H1 (cell line): Measurements from ENCODE around the gene EIF2B5. TPM values are rescaled to one million over a fixed set of nuclear protein-coding genes. Genes with fewer than 3 reads are reported as not detected.

ENCODE experiments used
- CTCF ChIA-PET: fragments of 300-600 bp; sonication (Branson Sonifier 250); formaldehyde crosslinking; loops from one replicate; lab custom pipeline; 2021; ENCODE audit not compliant: partially characterized antibody; lab: Charles Lee
- POLR2A ChIA-PET: fragments of 300-600 bp; sonication (Branson Sonifier 250); formaldehyde crosslinking; loops from one replicate; lab custom pipeline; 2021; ENCODE audit warnings: inconsistent platforms; ENCODE audit not compliant: partially characterized antibody; lab: Charles Lee
- DNase-seq, 2 experiments: peaks; one replicate each; pipeline versions ENCODE4 v3.0.0 to v3.0.0-alpha.2; 2010 to 2022; ENCODE audit warnings: low spot score in 2 of 2, low read depth in 1 of 2, mixed read lengths in 1 of 2
- FAIRE-seq: peaks from 2 replicates; lab custom pipeline; 2011; peaks lifted over from hg19 to GRCh38; lab: Jason Lieb, UNC
- H2AFZ ChIP-seq: 2 replicates; pipeline ENCODE4 v1.8.1; 2012; ENCODE audit warnings: low read length, inconsistent platforms
- H2AK5ac ChIP-seq: 2 replicates; pipeline ENCODE4 v1.6.1; 2013; ENCODE audit warnings: low read depth, low read length
- H2BK120ac ChIP-seq: replicated peaks from 2 replicates; pipeline ENCODE3; 2013; ENCODE audit warnings: low read depth, low read length, inconsistent platforms
- H2BK12ac ChIP-seq: 2 replicates; pipeline ENCODE4 v1.6.1; 2013; ENCODE audit warnings: low read depth, low read length
- H2BK15ac ChIP-seq: 2 replicates; pipeline ENCODE4 v1.6.1; 2013; ENCODE audit warnings: low read length
- H2BK20ac ChIP-seq: 2 replicates; pipeline ENCODE4 v1.6.1; 2013; ENCODE audit warnings: low read length
- H2BK5ac ChIP-seq: 2 replicates; pipeline ENCODE4 v1.6.1; 2013; ENCODE audit warnings: low read depth, low read length
- H3K14ac ChIP-seq: 2 replicates; pipeline ENCODE4 v1.6.1; 2013; ENCODE audit warnings: inconsistent platforms; ENCODE audit not compliant: insufficient read length
- H3K18ac ChIP-seq: 2 replicates; pipeline ENCODE4 v1.6.1; 2013; ENCODE audit warnings: low read length; ENCODE audit errors: extremely low read depth
- H3K23ac ChIP-seq: 2 replicates; pipeline ENCODE4 v1.6.1; 2013; ENCODE audit warnings: inconsistent platforms; ENCODE audit not compliant: insufficient read length
- H3K23me2 ChIP-seq: 2 replicates; pipeline ENCODE4 v1.6.1; 2013; ENCODE audit warnings: low read depth, low read length
- H3K27ac ChIP-seq: 2 replicates; pipeline ENCODE4 v1.6.1; 2011; ENCODE audit warnings: low read depth, low read length, inconsistent platforms
- H3K27me3 ChIP-seq, 4 experiments: replicated peaks in 1 of 4; 1 replicate in 1 of 4; 2 replicates in 3 of 4; pipeline versions ENCODE4 v1.6.1 to v1.8.1; 2011 to 2013; ENCODE audit warnings: low read length in 3 of 4, mild to moderate bottlenecking in 3 of 4, inconsistent platforms in 2 of 4, mixed read lengths in 2 of 4, moderate library complexity in 1 of 4; ENCODE audit not compliant: control insufficient read depth in 3 of 4, insufficient read depth in 3 of 4; ENCODE audit errors: extremely low read depth in 1 of 4
- H3K36me3 ChIP-seq, 4 experiments: 2 replicates each; pipeline versions ENCODE4 v1.6.1 to v1.8.1; 2011 to 2013; ENCODE audit warnings: mild to moderate bottlenecking in 4 of 4, low read length in 3 of 4, moderate library complexity in 2 of 4, control low read depth in 1 of 4, inconsistent platforms in 1 of 4; ENCODE audit not compliant: insufficient read depth in 4 of 4, control insufficient read depth in 2 of 4
- H3K4ac ChIP-seq: replicated peaks from 2 replicates; pipeline ENCODE3; 2013; ENCODE audit warnings: low read length, low read depth, mixed read lengths, inconsistent platforms; ENCODE audit not compliant: insufficient read length
- H3K4me1 ChIP-seq, 4 experiments: replicated peaks in 1 of 4; 1 replicate in 1 of 4; 2 replicates in 3 of 4; pipeline versions ENCODE4 v1.6.1 to v1.8.1; 2011 to 2013; ENCODE audit warnings: low read length in 3 of 4, inconsistent platforms in 2 of 4, mixed read lengths in 1 of 4; ENCODE audit not compliant: insufficient read depth in 4 of 4, control insufficient read depth in 3 of 4
- H3K4me2 ChIP-seq, 2 experiments: 2 replicates each; pipeline versions ENCODE4 v1.6.1 to v1.8.1; 2011 to 2013; ENCODE audit warnings: low read depth in 2 of 2, low read length in 2 of 2, control low read depth in 1 of 2, inconsistent platforms in 1 of 2, mild to moderate bottlenecking in 1 of 2; ENCODE audit not compliant: insufficient read depth in 1 of 2
- H3K4me3 ChIP-seq, 4 experiments: fragments of 200-600, 300-600 bp in 1 of 4; sonication (generic), shearing (Covaris generic), sonication (Bioruptor Twin) in 1 of 4; 2 replicates each; pipeline versions ENCODE4 v1.5.1 to v1.8.1; 2011 to 2016; ENCODE audit warnings: low read length in 4 of 4, low read depth in 3 of 4, control low read depth in 2 of 4, inconsistent platforms in 2 of 4, mild to moderate bottlenecking in 2 of 4, mixed read lengths in 1 of 4, moderate library complexity in 1 of 4; ENCODE audit not compliant: insufficient read depth in 2 of 4; ENCODE audit errors: extremely low read depth in 1 of 4
- H3K56ac ChIP-seq: replicated peaks from 2 replicates; pipeline ENCODE3; 2013; ENCODE audit warnings: low read depth, mild to moderate bottlenecking, mixed read lengths, low read length, inconsistent platforms; ENCODE audit not compliant: insufficient read length
- H3K79me1 ChIP-seq: 2 replicates; pipeline ENCODE4 v1.6.1; 2013; ENCODE audit warnings: low read depth, low read length, control low read depth
- H3K79me2 ChIP-seq, 2 experiments: 2 replicates each; pipeline versions ENCODE4 v1.6.1 to v1.8.1; 2012 to 2013; ENCODE audit warnings: low read length in 2 of 2, mild to moderate bottlenecking in 2 of 2, inconsistent platforms in 1 of 2; ENCODE audit not compliant: insufficient read depth in 2 of 2, control insufficient read depth in 1 of 2
- H3K9ac ChIP-seq, 4 experiments: replicated peaks in 1 of 4; 1 replicate in 1 of 4; 2 replicates in 3 of 4; pipeline versions ENCODE4 v1.6.1 to v1.8.1; 2011 to 2013; ENCODE audit warnings: low read depth in 3 of 4, low read length in 3 of 4, control low read depth in 2 of 4, mild to moderate bottlenecking in 2 of 4, moderate library complexity in 2 of 4, inconsistent platforms in 1 of 4; ENCODE audit errors: extremely low read depth in 1 of 4
- H3K9me3 ChIP-seq, 2 experiments: 2 replicates each; pipeline versions ENCODE4 v1.6.1 to v1.8.1; 2012 to 2013; ENCODE audit warnings: mild to moderate bottlenecking in 2 of 2, moderate library complexity in 2 of 2, control low read depth in 1 of 2, inconsistent platforms in 1 of 2, low read depth in 1 of 2, low read length in 1 of 2, mixed read lengths in 1 of 2; ENCODE audit not compliant: insufficient read depth in 2 of 2
- H4K20me1 ChIP-seq, 2 experiments: replicated peaks in 1 of 2; 2 replicates each; pipeline versions ENCODE3 to v1.8.1; 2011 to 2013; ENCODE audit warnings: inconsistent platforms in 2 of 2, low read length in 2 of 2, mild to moderate bottlenecking in 1 of 2; ENCODE audit not compliant: insufficient read depth in 2 of 2, control insufficient read depth in 1 of 2
- H4K5ac ChIP-seq: 2 replicates; pipeline ENCODE4 v1.6.1; 2013; ENCODE audit warnings: low read length, low read depth, mixed read lengths, inconsistent platforms; ENCODE audit not compliant: insufficient read length
- H4K8ac ChIP-seq: 2 replicates; pipeline ENCODE4 v1.8.0; 2013; ENCODE audit warnings: mild to moderate bottlenecking, moderate library complexity, low read length, inconsistent platforms; ENCODE audit not compliant: insufficient read depth; ENCODE audit errors: extremely low read depth
- H4K91ac ChIP-seq: replicated peaks from 2 replicates; pipeline ENCODE3; 2013; ENCODE audit warnings: low read length, mixed read lengths, inconsistent platforms; ENCODE audit not compliant: insufficient read length
- ASH2L ChIP-seq: fragments of 200-600, 300-600 bp; sonication (generic); IDR thresholded peaks from one replicate; pipeline ENCODE4 v1.7.1; 2017; ENCODE audit warnings: low read length
- BACH1 ChIP-seq: IDR thresholded peaks from 2 replicates; pipeline ENCODE4 v1.6.1; 2012; ENCODE audit warnings: low read length, improper control_type of control experiment
- CBX8 ChIP-seq: fragments of 300-800, 300-1000 bp; sonication (generic); IDR thresholded peaks from 2 replicates; pipeline ENCODE4 v1.7.1; 2016; ENCODE audit warnings: low read depth, low read length, borderline replicate concordance
- CREB1 ChIP-seq: IDR thresholded peaks from 2 replicates; pipeline ENCODE4 v1.6.1; 2012; ENCODE audit warnings: inconsistent platforms
- CTBP2 ChIP-seq: IDR thresholded peaks from 2 replicates; pipeline ENCODE4 v1.7.0; 2011; ENCODE audit warnings: borderline replicate concordance, mild to moderate bottlenecking, moderate library complexity, mixed read lengths, low read length; ENCODE audit not compliant: insufficient read depth, insufficient read length
- EGR1 ChIP-seq: IDR thresholded peaks from 2 replicates; pipeline ENCODE4 v1.6.1; 2011; ENCODE audit warnings: low read depth, low read length, borderline replicate concordance
- FOSL1 ChIP-seq: IDR thresholded peaks from 2 replicates; pipeline ENCODE4 v1.6.1; 2011; ENCODE audit warnings: mild to moderate bottlenecking, low read depth, low read length, moderate library complexity; ENCODE audit not compliant: insufficient read depth
- JUND ChIP-seq: IDR thresholded peaks from 2 replicates; pipeline ENCODE4 v1.6.1; 2011; ENCODE audit warnings: mild to moderate bottlenecking, improper control_type of control experiment, low read length
- KDM1A ChIP-seq: fragments of 200-600, 300-600 bp; sonication (generic); IDR thresholded peaks from 2 replicates; pipeline ENCODE4 v1.7.1; 2016; ENCODE audit warnings: mild to moderate bottlenecking, low read length, borderline replicate concordance
- KDM5A ChIP-seq: fragments of 200-600 bp; IDR thresholded peaks from 2 replicates; pipeline ENCODE4 v1.7.1; 2012; ENCODE audit warnings: mild to moderate bottlenecking, low read length, inconsistent platforms, mixed read lengths
- RBBP5 ChIP-seq: IDR thresholded peaks from 2 replicates; pipeline ENCODE4 v1.7.1; 2012; ENCODE audit warnings: low read depth, mild to moderate bottlenecking, inconsistent platforms, low read length, moderate library complexity, borderline replicate concordance
- SP1 ChIP-seq: IDR thresholded peaks from 2 replicates; pipeline ENCODE4 v1.6.1; 2011; ENCODE audit warnings: low read depth, low read length
- SP2 ChIP-seq: IDR thresholded peaks from 2 replicates; pipeline ENCODE4 v1.6.1; 2012; ENCODE audit warnings: mild to moderate bottlenecking, low read length, inconsistent platforms
- SUZ12 ChIP-seq: fragments of 200-600 bp; sonication (generic); IDR thresholded peaks from 2 replicates; pipeline ENCODE4 v1.6.1; 2012; ENCODE audit warnings: mild to moderate bottlenecking, inconsistent platforms, low read length, moderate library complexity, mixed read lengths
- TAF7 ChIP-seq: optimal IDR thresholded peaks from 2 replicates; pipeline ENCODE3; 2011; ENCODE audit warnings: low read depth, mild to moderate bottlenecking, inconsistent platforms, low read length, moderate library complexity, borderline replicate concordance
- WGBS, 2 experiments: shearing (Covaris generic) in 1 of 2; methylation state at CpG; one replicate each; pipeline versions ENCODE4 v1.1.6 to v1.1.7; 2013 to 2015; ENCODE audit warnings: low lambda C conversion rate in 2 of 2, mixed read lengths in 2 of 2, inconsistent platforms in 1 of 2, low coverage in 1 of 2, missing lambda C conversion rate in 1 of 2; ENCODE audit not compliant: insufficient replicate concordance in 2 of 2, insufficient coverage in 1 of 2, insufficient read length in 1 of 2; ENCODE audit errors: extremely low coverage in 1 of 2, missing lambda C conversion rate in 1 of 2; 5-methylcytosine and 5-hydroxymethylcytosine counted together
- polyA plus RNA-seq, 7 experiments: library from polyadenylated mRNA; depleted of rRNA in 3 of 7; stranded (reverse) in 5 of 7; unstranded in 2 of 7; fragments of >200 nt in 5 of 7; fragments of 200-250 nt in 2 of 7; gene quantifications; 1 replicate in 5 of 7; 2 replicates in 1 of 7; 4 replicates in 1 of 7; pipeline versions ENCODE4 v1.2.1 to v1.2.3, GENCODE V29; 2011 to 2013; ENCODE audit warnings: missing spikeins in 2 of 7, mixed read lengths in 2 of 7
- total RNA-seq: library from RNA; stranded (reverse); fragmentation: NEBNext Ultra II Directional; extraction: Animal tissue kit (Norgen Biotek cat#: 25700); gene quantifications from 2 replicates; pipeline ENCODE4 v1.2.1, GENCODE V29; 2021

The EIF2B5 gene
- total and polyA plus RNA-seq, 2 of the 8 experiments (the other 6 are each of a cell fraction or from before 2014, with no cell fraction given) = 33.1 to 40.0 TPM

GRCh38 chr3:184096811-184097383 lies 38.3 kb upstream of the EIF2B5 start, which contains the start of gene HTR3E:
Gene HTR3E, plus strand, starts transcription at chr3:184097064. Its CDS starts 466 bp downstream, at chr3:184097530.
- ChIA-PET CTCF (interaction anchor here (0.8 kb wide), 1 partner anchor 80 kb away, joined by 3 read pairs; no protein-coding TSS in a partner anchor), POLR2A (no interaction called here)
- Histone ChIP-seq H3K79me2 (no peaks in the 10 kb centered on the region), H3K9ac (no peak within 1 kb of the TSS), H3K18ac (no peak within 1 kb of the TSS), H3K27ac (no peak within 1 kb of the TSS), H4K91ac (no peak within 1 kb of the TSS), H3K4me3 (no peak within 1 kb of the TSS), H3K23ac (no peak within 1 kb of the TSS), H2BK5ac (no peak within 1 kb of the TSS), H2AK5ac (no peak within 1 kb of the TSS), H3K4ac (no peak within 1 kb of the TSS), H3K4me2 (no peak within 1 kb of the TSS), H3K4me1 (no peaks in the 10 kb centered on the region), H2BK12ac (no peak within 1 kb of the TSS), H2AFZ (no peak within 1 kb of the TSS), H3K79me1 (no peaks in the 10 kb centered on the region), H2BK20ac (no peak within 1 kb of the TSS), H4K8ac (no peak within 1 kb of the TSS), H2BK120ac (no peak within 1 kb of the TSS), H3K14ac (no peak within 1 kb of the TSS), H3K23me2 (no peaks in the 10 kb centered on the region), H4K20me1 (no peaks in the 10 kb centered on the region), H2BK15ac (no peak within 1 kb of the TSS), H3K36me3 (no peaks in the 10 kb centered on the region), H3K56ac (no peak within 1 kb of the TSS), H3K9me3 (no peaks in the 10 kb centered on the region), H3K27me3 (no peaks in the 10 kb centered on the region), H4K5ac (no peak within 1 kb of the TSS)
- FAIRE-seq (no peak), DNase-seq (no peak)
- 91% methylated on average over 7 of the region's 7 CpGs; no CpG with 5 or more reads in 1 of the 2 experiments for WGBS, 2 experiments
- TF ChIP-seq KDM5A (no peak), TAF7 (no peak), SP2 (no peak), ASH2L (no peak), SUZ12 (no peak), FOSL1 (no peak), CTBP2 (no peak), CBX8 (no peak), BACH1 (no peak), SP1 (no peak), RBBP5 (no peak), CREB1 (no peak), JUND (no peak), KDM1A (no peak), EGR1 (no peak)
